ENCODE data around the gene ZNF557. TPM values are rescaled to one million over a fixed set of nuclear protein-coding genes. Genes with fewer than 3 reads are reported as not detected.
A peak's percentile ranks its signal among the peaks of the same experiment; 100 is the strongest.
"Not testable (repeated sequence)": the region's sequence is repeated elsewhere in the genome, so short reads cannot be mapped to it uniquely, and the experiment has no call there.

ZNF557 gene
- total RNA-seq: 10 to 100 TPM in 2 of 3 donors, 1 to 10 TPM in 1; 7.2 to 18.3 (median 12.8) TPM

DNA sequence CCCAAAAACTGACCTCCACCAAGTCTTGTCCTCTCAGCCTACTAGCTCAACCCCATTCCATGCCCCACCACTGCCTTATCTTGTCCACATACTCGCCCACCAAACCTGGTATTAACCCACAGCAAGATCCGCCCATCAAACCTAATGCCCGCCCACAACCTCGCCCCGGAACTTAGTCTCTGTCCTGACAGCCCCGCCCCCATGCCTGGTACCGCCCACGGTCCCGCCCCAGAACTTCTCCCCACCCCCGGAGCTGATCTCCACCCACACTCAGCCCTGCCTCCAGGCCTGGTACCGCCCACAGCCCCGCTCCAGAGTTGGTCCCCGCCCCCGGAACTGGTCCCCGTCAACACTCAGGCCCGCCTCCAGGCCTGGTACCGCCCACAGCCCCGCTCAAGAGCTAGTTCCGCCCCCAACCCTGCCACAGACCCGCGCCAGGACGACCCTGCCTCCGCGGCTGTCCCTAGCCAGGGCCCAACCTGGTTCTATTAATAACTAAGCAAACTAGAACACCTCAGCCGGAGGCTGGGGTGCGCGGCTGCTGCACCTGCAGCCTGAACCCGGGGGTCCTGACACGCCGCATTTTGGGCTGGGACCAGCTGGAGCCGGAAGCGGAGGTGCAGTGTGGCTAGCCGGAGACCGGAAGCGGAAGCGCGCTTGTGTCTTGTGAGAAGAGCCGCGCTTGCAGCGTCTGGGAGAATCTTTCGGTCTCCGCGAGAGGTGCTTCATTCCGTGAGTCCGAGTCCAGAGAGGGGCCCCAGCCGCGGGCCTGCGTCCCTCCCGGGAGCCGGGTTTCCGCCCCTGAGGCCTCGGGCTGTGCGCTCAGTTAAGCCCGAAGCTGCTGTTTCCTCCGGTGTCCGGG lies at the start of gene ZNF557:
TSS of gene ZNF557 (plus strand) at position 662 of the 862 bp plus-strand sequence. CDS start 5,372 bp downstream, outside the sequence.
- intact Hi-C loops (cut with DNase I; ENCODE audit: low total_unique reads): no loop called here
- H3K9me3 ChIP-seq: no peaks in the 10 kb centered on the region
- peak; percentile 58 to 72 (median 72) for TF ChIP-seq POLR2AphosphoS5 (IDR thresholded peaks at IDR 0.05)
- TF ChIP-seq, protein P1, sequence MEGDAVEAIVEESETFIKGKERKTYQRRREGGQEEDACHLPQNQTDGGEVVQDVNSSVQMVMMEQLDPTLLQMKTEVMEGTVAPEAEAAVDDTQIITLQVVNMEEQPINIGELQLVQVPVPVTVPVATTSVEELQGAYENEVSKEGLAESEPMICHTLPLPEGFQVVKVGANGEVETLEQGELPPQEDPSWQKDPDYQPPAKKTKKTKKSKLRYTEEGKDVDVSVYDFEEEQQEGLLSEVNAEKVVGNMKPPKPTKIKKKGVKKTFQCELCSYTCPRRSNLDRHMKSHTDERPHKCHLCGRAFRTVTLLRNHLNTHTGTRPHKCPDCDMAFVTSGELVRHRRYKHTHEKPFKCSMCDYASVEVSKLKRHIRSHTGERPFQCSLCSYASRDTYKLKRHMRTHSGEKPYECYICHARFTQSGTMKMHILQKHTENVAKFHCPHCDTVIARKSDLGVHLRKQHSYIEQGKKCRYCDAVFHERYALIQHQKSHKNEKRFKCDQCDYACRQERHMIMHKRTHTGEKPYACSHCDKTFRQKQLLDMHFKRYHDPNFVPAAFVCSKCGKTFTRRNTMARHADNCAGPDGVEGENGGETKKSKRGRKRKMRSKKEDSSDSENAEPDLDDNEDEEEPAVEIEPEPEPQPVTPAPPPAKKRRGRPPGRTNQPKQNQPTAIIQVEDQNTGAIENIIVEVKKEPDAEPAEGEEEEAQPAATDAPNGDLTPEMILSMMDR (IDR thresholded peaks at IDR 0.05): no peak
- TF ChIP-seq POLR2A (IDR thresholded peaks at IDR 0.05): peak; percentile 24
- peak; percentile 97 to 99 for DNase-seq (ENCODE audit: low spot score in 2 of 2)
- H3K4me1 ChIP-seq: peaks cover 0 to 5% of the 10 kb centered on the region in 2 donors
- peak within 1 kb of the TSS; percentile 82 to 87 for H3K27ac ChIP-seq
- H3K36me3 ChIP-seq: peaks cover 19% of the 10 kb centered on the region
- H3K4me3 ChIP-seq: peak within 1 kb of the TSS; percentile 83 to 97 (median 89)
- no peaks in the 10 kb centered on the region for H3K27me3 ChIP-seq

DNA sequence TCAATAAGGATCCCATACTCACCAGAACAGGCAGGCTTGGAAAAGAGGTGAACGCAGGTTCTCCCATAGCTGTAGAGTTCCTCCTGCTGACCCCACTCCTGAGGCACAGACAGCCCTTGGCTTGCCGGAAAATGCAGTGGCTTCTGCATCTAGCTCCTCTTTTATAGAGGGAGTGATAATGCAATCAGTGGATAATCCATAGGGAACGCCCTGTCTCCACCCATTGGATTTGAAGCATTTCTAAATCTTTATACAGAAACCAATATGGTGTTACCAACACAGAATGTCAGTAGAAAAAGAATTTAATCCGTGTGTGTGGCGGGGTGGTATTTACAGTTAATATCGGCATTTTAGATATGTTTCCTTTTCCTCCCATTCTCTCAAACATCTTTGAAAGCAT lies 48.2 kb upstream of the ZNF557 start, which contains the start of gene MBD3L2B:
TSS of gene MBD3L2B (minus strand) at position 101 of the 400 bp plus-strand sequence. CDS start at position 67, 34 bp downstream.
- H3K9me3 ChIP-seq; H3K4me3 ChIP-seq; H3K27ac ChIP-seq; H3K4me1 ChIP-seq; H3K36me3 ChIP-seq; H3K27me3 ChIP-seq; DNase-seq (ENCODE audit: low spot score in 2 of 2); intact Hi-C loops (cut with DNase I; ENCODE audit: low total_unique reads): not testable (repeated sequence)

DNA sequence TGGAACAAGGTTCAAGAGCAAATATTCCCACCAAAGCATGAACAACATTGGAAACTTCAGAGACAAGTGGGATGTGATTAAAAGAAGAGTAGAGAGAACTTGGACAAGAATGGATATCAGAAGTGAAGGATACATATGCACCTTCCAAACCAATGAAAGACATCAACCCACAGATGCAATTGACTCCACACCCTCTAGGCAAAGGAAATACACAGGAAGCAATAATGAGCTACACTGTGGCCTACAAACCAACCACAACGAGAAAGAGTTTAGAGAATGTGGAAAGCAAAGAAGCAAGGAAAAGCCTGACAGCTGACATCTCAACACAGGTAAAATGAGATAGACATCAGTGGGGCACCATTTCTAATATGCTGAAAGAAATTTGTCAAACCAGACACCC lies 40.7 kb upstream of the ZNF557 start:
- intact Hi-C loops (cut with DNase I; ENCODE audit: low total_unique reads); H3K4me3 ChIP-seq; H3K9me3 ChIP-seq; H3K27ac ChIP-seq; H3K27me3 ChIP-seq; H3K36me3 ChIP-seq; H3K4me1 ChIP-seq; DNase-seq (ENCODE audit: low spot score in 2 of 2): not testable (repeated sequence)

DNA sequence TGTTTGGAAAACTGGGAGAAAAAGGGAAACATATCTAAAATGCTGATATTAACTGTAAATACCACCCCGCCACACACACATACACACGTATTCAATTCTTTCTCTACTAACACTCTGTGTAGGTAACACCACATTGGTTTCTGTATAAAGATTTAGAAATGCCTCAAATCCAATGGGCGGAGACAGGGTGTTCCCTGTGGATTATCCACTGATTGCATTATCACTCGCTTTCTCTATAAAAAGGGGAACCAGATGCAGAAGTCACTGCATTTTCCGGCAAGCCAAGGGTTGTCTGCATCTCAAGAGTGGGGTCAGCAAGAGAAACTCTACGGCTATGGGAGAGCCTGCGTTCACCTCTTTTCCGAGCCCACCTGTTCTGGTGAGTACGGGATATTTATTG lies 39.2 kb upstream of the ZNF557 start, which contains the start of gene MBD3L5:
TSS of gene MBD3L5 (plus strand) at position 301 of the 400 bp plus-strand sequence. CDS start at position 335, 34 bp downstream.
- H3K36me3 ChIP-seq; DNase-seq (ENCODE audit: low spot score in 2 of 2); H3K4me3 ChIP-seq; H3K27me3 ChIP-seq; intact Hi-C loops (cut with DNase I; ENCODE audit: low total_unique reads); H3K4me1 ChIP-seq; H3K27ac ChIP-seq; H3K9me3 ChIP-seq: not testable (repeated sequence)

DNA sequence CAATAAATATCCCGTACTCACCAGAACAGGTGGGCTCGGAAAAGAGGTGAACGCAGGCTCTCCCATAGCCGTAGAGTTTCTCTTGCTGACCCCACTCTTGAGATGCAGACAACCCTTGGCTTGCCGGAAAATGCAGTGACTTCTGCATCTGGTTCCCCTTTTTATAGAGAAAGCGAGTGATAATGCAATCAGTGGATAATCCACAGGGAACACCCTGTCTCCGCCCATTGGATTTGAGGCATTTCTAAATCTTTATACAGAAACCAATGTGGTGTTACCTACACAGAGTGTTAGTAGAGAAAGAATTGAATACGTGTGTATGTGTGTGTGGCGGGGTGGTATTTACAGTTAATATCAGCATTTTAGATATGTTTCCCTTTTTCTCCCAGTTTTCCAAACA lies 29.4 kb upstream of the ZNF557 start, which contains the start of gene MBD3L4:
TSS of gene MBD3L4 (minus strand) at position 101 of the 400 bp plus-strand sequence. CDS start at position 66, 35 bp downstream.
- intact Hi-C loops (cut with DNase I; ENCODE audit: low total_unique reads): not testable (repeated sequence)

DNA sequence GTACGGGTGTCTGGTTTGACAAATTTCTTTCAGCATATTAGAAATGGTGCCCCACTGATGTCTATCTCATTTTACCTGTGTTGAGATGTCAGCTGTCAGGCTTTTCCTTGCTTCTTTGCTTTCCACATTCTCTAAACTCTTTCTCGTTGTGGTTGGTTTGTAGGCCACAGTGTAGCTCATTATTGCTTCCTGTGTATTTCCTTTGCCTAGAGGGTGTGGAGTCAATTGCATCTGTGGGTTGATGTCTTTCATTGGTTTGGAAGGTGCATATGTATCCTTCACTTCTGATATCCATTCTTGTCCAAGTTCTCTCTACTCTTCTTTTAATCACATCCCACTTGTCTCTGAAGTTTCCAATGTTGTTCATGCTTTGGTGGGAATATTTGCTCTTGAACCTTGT lies 27.9 kb upstream of the ZNF557 start:
- H3K36me3 ChIP-seq; H3K27ac ChIP-seq; DNase-seq (ENCODE audit: low spot score in 2 of 2); H3K9me3 ChIP-seq; H3K4me1 ChIP-seq; intact Hi-C loops (cut with DNase I; ENCODE audit: low total_unique reads); H3K27me3 ChIP-seq; H3K4me3 ChIP-seq: not testable (repeated sequence)

More for the DNA sequence above, 29.4 kb upstream of the ZNF557 start, which contains the start of gene MBD3L4:
- H3K27ac ChIP-seq; DNase-seq (ENCODE audit: low spot score in 2 of 2); H3K4me1 ChIP-seq; H3K9me3 ChIP-seq; H3K4me3 ChIP-seq; H3K36me3 ChIP-seq; H3K27me3 ChIP-seq: not testable (repeated sequence)

DNA sequence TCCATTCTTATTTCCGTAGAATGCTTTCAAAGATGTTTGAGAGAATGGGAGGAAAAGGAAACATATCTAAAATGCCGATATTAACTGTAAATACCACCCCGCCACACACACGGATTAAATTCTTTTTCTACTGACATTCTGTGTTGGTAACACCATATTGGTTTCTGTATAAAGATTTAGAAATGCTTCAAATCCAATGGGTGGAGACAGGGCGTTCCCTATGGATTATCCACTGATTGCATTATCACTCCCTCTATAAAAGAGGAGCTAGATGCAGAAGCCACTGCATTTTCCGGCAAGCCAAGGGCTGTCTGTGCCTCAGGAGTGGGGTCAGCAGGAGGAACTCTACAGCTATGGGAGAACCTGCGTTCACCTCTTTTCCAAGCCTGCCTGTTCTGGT lies 20.5 kb upstream of the ZNF557 start, which contains the start of gene MBD3L2:
TSS of gene MBD3L2 (plus strand) at position 301 of the 400 bp plus-strand sequence. CDS start at position 354, 53 bp downstream.
- H3K9me3 ChIP-seq; H3K27me3 ChIP-seq; H3K36me3 ChIP-seq; DNase-seq (ENCODE audit: low spot score in 2 of 2); H3K4me1 ChIP-seq; H3K4me3 ChIP-seq; H3K27ac ChIP-seq; intact Hi-C loops (cut with DNase I; ENCODE audit: low total_unique reads): not testable (repeated sequence)

DNA sequence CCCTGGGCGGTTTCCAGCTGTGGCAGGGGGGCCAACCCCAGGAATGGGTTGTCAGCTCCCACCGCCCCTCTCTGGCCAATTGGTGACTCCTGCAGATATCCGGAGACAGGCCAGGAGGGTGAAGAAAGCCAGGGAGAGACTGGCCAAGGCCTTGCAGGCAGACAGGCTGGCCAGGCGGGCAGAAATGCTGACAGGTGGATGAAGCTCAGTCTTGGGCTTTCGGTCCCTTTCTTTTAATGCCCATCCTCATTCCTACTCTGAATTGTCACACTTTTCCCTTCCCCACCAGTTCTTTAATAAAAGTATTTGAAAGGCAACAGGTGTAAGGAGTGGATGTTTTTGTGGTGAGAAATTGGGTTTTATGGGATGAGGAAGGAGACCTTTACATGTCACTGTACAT lies 18.1 kb upstream of the ZNF557 start:
- H3K9me3 ChIP-seq; H3K4me1 ChIP-seq; H3K36me3 ChIP-seq; H3K27ac ChIP-seq; H3K4me3 ChIP-seq; H3K27me3 ChIP-seq; intact Hi-C loops (cut with DNase I; ENCODE audit: low total_unique reads); DNase-seq (ENCODE audit: low spot score in 2 of 2): not testable (repeated sequence)

DNA sequence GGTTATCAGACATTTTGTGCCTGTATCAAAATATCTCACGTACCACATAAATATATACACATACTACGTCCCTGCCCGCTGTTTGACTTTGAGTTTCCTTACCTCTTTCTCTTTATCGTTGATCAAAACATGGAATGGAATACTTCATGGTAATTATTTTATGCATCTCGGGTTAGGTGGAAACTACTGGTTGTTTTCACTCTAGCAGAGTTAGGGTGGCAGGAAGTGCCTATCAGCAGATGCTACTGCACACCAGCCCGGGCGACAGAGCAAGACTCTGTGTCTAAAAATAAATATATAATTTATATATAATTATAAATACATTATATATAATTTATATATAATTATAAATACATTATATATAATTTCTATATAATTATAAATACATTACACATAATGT lies 16.6 kb upstream of the ZNF557 start:
- intact Hi-C loops (cut with DNase I; ENCODE audit: low total_unique reads): not testable (repeated sequence)

DNA sequence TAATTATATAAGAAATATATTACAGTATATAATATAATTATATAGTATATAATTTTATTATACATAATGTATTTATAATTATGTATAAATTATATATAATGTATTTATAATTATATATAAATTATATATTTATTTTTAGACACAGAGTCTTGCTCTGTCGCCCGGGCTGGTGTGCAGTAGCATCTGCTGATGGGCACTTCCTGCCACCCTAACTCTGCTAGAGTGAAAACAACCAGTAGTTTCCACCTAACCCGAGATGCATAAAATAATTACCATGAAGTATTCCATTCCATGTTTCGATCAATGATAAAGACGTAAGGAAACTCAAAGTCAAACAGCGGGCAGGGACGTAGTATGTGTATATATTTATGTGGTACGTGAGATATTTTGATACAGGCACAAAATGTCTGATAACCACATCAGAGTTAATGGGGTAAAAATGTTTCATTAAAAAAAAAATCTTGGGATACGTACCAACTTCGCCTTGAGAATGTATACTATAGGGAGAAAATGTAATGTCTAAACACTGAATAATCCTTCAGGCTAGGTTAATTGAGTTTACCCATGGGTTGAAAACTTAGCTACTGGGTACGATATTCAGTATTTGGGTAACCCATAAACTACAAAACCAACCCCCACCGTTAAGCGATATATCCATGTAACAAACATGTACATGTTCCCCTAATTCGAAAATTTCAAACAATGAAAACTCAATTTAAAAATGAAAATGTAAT lies 14.7 kb upstream of the ZNF557 start:
- DNase-seq (ENCODE audit: low spot score in 2 of 2); H3K36me3 ChIP-seq; H3K4me3 ChIP-seq; H3K9me3 ChIP-seq; H3K4me1 ChIP-seq; H3K27ac ChIP-seq; intact Hi-C loops (cut with DNase I; ENCODE audit: low total_unique reads); H3K27me3 ChIP-seq: not testable (repeated sequence)

More for the DNA sequence above, 16.6 kb upstream of the ZNF557 start:
- not testable (repeated sequence) for H3K4me3 ChIP-seq; H3K36me3 ChIP-seq; DNase-seq (ENCODE audit: low spot score in 2 of 2); H3K9me3 ChIP-seq; H3K27me3 ChIP-seq; H3K27ac ChIP-seq; H3K4me1 ChIP-seq

DNA sequence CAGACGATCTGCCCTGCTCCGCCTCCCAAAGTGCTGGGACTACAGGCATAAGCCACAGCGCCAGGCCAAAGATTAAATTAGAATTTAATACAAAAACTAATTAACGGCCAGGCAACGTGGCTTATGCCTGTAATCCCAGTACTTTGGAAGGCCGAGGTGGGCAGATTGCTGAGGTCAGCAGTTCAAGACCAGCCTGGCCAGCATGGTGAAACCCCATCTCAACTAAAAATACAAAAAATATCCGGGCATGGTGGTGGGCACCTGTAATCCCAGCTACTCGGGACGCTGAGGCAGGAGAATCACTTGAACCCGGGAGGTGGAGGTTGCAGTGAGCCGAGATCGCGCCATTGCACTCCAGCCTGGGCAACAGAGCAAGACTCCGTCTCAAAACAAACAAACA lies 13.8 kb upstream of the ZNF557 start:
- intact Hi-C loops (cut with DNase I; ENCODE audit: low total_unique reads); H3K4me1 ChIP-seq; DNase-seq (ENCODE audit: low spot score in 2 of 2); H3K36me3 ChIP-seq; H3K9me3 ChIP-seq; H3K27ac ChIP-seq; H3K4me3 ChIP-seq; H3K27me3 ChIP-seq: not testable (repeated sequence)

All from breast epithelium (tissue), 4 donors.